RWPE2 (cell line): ENCODE measurements around the gene ADNP.

Experiments
- ATAC-seq: fragments of 200-7000 bp; cut with Tn5 transposase; 3 replicates; pipeline ENCODE4 v1.9.1; 2021; ENCODE audit warnings: low read depth
- DNase-seq: peaks from one replicate; pipeline ENCODE4 v3.0.0-alpha.2; 2020; ENCODE audit warnings: low spot score
- H3K27ac ChIP-seq: fragments of 450-650 bp; 2 replicates; pipeline ENCODE4 v1.5.1; 2017; ENCODE audit warnings: mild to moderate bottlenecking; ENCODE audit not compliant: poor library complexity, severe bottlenecking
- H3K27me3 ChIP-seq: fragments of 250-450 bp; sonication (Bioruptor Pico); 2 replicates; pipeline ENCODE4 v1.5.1; 2021; ENCODE audit warnings: mild to moderate bottlenecking, moderate library complexity; ENCODE audit not compliant: insufficient read depth, poor library complexity, severe bottlenecking
- H3K36me3 ChIP-seq: fragments of 250-450 bp; sonication (Bioruptor Pico); 2 replicates; pipeline ENCODE4 v1.5.1; 2020; ENCODE audit warnings: low read depth, mild to moderate bottlenecking, moderate library complexity
- H3K4me1 ChIP-seq: fragments of 250-450 bp; sonication (Bioruptor Pico); 2 replicates; pipeline ENCODE4 v1.5.1; 2021; ENCODE audit warnings: mild to moderate bottlenecking, moderate library complexity; ENCODE audit not compliant: insufficient read depth, poor library complexity, severe bottlenecking
- H3K4me3 ChIP-seq: fragments of 250-450 bp; sonication (Bioruptor Pico); 2 replicates; pipeline ENCODE4 v1.5.1; 2021; ENCODE audit warnings: mild to moderate bottlenecking, moderate library complexity; ENCODE audit not compliant: severe bottlenecking
- H3K9me3 ChIP-seq: fragments of 250-450 bp; sonication (Bioruptor Pico); 2 replicates; pipeline ENCODE4 v1.5.1; 2021; ENCODE audit warnings: mild to moderate bottlenecking, moderate library complexity; ENCODE audit not compliant: severe bottlenecking
- CTCF ChIP-seq: fragments of 450-650 bp; IDR thresholded peaks from one replicate; pipeline ENCODE4 v1.5.1; 2017; ENCODE audit warnings: mild to moderate bottlenecking, moderate library complexity; ENCODE audit not compliant: poor library complexity, severe bottlenecking

ADNP gene

GRCh38 chr20:50929299-50930138 lies 1.7 kb downstream of the ADNP start:
- TF ChIP-seq CTCF = peak; percentile 100
- peaks cover 44% of the 10 kb centered on the region for H3K4me1 ChIP-seq
- H3K36me3 ChIP-seq = peaks cover 81% of the 10 kb centered on the region
- no peaks in the 10 kb centered on the region for H3K27me3 ChIP-seq
- ATAC-seq = peak; percentile 45
- peak overlapping the region; percentile 80 for H3K27ac ChIP-seq
- peak overlapping the region; percentile 96 for H3K4me3 ChIP-seq
- DNase-seq = peak; percentile 95
- H3K9me3 ChIP-seq = no peaks in the 10 kb centered on the region

- H3K27ac ChIP-seq = peak overlapping the region; percentile 80
- no peak for DNase-seq
- TF ChIP-seq CTCF = no peak
- H3K36me3 ChIP-seq = peaks cover 81% of the 10 kb centered on the region
- H3K4me1 ChIP-seq = peaks cover 44% of the 10 kb centered on the region
- no peak for ATAC-seq
- H3K9me3 ChIP-seq = no peaks in the 10 kb centered on the region
- no peak overlapping the region for H3K4me3 ChIP-seq
- no peaks in the 10 kb centered on the region for H3K27me3 ChIP-seq
These were observed 2.8 kb downstream of the ADNP start for GRCh38 chr20:50928469-50928868.

- H3K4me1 ChIP-seq = peaks cover 44% of the 10 kb centered on the region
- H3K9me3 ChIP-seq = no peaks in the 10 kb centered on the region
- H3K27me3 ChIP-seq = no peaks in the 10 kb centered on the region
- H3K27ac ChIP-seq = no peak overlapping the region
- H3K36me3 ChIP-seq = peaks cover 73% of the 10 kb centered on the region
- TF ChIP-seq CTCF = no peak
- DNase-seq (no peak), ATAC-seq (no peak)
- H3K4me3 ChIP-seq = no peak overlapping the region
These were observed 4.7 kb downstream of the ADNP start for GRCh38 chr20:50926530-50926929.

- H3K36me3 ChIP-seq = peaks cover 76% of the 10 kb centered on the region
- no peak overlapping the region for H3K4me3 ChIP-seq
- H3K4me1 ChIP-seq = peaks cover 60% of the 10 kb centered on the region
- no peak overlapping the region for H3K27ac ChIP-seq
- DNase-seq (no peak), ATAC-seq (no peak)
- H3K9me3 ChIP-seq = no peaks in the 10 kb centered on the region
- H3K27me3 ChIP-seq = no peaks in the 10 kb centered on the region
- TF ChIP-seq CTCF = no peak
These were observed 6.8 kb downstream of the ADNP start for GRCh38 chr20:50924261-50924920.
